Thoracic aorta (tissue), 2 donors: ENCODE data around the gene ATP10A. TPM values are rescaled to one million over a fixed set of nuclear protein-coding genes. Genes with fewer than 3 reads are reported as not detected.

Experiments
- ATAC-seq: fragments of 150-250 bp; one replicate; pipeline ENCODE4 v1.8.0; 2017; ENCODE audit warnings: low read depth; ENCODE audit not compliant: insufficient number of reproducible peaks, low FRiP score
- DNase-seq: peaks from one replicate; pipeline ENCODE4 v3.0.0-alpha.2; 2020; ENCODE audit warnings: low spot score
- H3K27ac ChIP-seq, 2 donors: fragments of 200-600 bp; sonication (generic); 1 replicate in 1 of 2; 2 replicates in 1 of 2; pipeline ENCODE4 v1.5.1; 2016; ENCODE audit warnings: mild to moderate bottlenecking in 2 of 2, moderate library complexity in 2 of 2
- H3K27me3 ChIP-seq: fragments of 200-600 bp; sonication (generic); replicated peaks from 2 replicates; pipeline ENCODE4 v1.6.0; 2016; ENCODE audit warnings: mild to moderate bottlenecking; ENCODE audit not compliant: insufficient read depth
- H3K36me3 ChIP-seq: fragments of 200-600 bp; sonication (generic); one replicate; pipeline ENCODE4 v1.5.1; 2016
- H3K4me1 ChIP-seq, 2 donors: fragments of 200-600 bp; sonication (generic); 1 replicate in 1 of 2; 2 replicates in 1 of 2; pipeline versions ENCODE4 v1.5.1 to v1.6.0; 2016; ENCODE audit warnings: low read depth in 2 of 2, mild to moderate bottlenecking in 1 of 2; ENCODE audit not compliant: control insufficient read depth in 1 of 2
- H3K4me3 ChIP-seq: fragments of 200-600 bp; sonication (generic); 2 replicates; pipeline ENCODE4 v1.5.1; 2016; ENCODE audit warnings: mild to moderate bottlenecking
- H3K9me3 ChIP-seq: fragments of 200-600 bp; sonication (generic); 2 replicates; pipeline ENCODE4 v1.5.1; 2016
- CTCF ChIP-seq: fragments of 200-600 bp; sonication (generic); IDR thresholded peaks from one replicate; pipeline ENCODE4 v1.5.1; 2019; ENCODE audit warnings: antibody characterized with exemption
- total RNA-seq, 2 donors: library from RNA; depleted of rRNA; stranded (reverse); fragments of >200 nt; gene quantifications; one replicate each; pipeline versions ENCODE4 v1.1.0 to v1.2.3, GENCODE V29; 2016

ATP10A gene
- total RNA-seq, 2 donors from 2014 or later, result 59.4 to 89.8 TPM

GRCh38 chr15:25659251-25659650 is 203.9 kb downstream of the ATP10A start:
- no peaks in the 10 kb centered on the region for H3K9me3 ChIP-seq
- H3K27me3 ChIP-seq, result no peaks in the 10 kb centered on the region
- no peak for ATAC-seq
- no peak overlapping the region for H3K4me3 ChIP-seq
- H3K36me3 ChIP-seq, result no peaks in the 10 kb centered on the region
- no peak for TF ChIP-seq CTCF
- no peaks in the 10 kb centered on the region for H3K4me1 ChIP-seq
- DNase-seq, result no peak
- no peak overlapping the region for H3K27ac ChIP-seq

- no peak for DNase-seq
- Histone ChIP-seq H3K27me3 (no peaks in the 10 kb centered on the region), H3K4me3 (no peak overlapping the region), H3K36me3 (no peaks in the 10 kb centered on the region), H3K9me3 (no peaks in the 10 kb centered on the region), H3K4me1 (no peaks in the 10 kb centered on the region), H3K27ac (no peak overlapping the region)
- TF ChIP-seq CTCF, result no peak
- ATAC-seq, result no peak
Observed at GRCh38 chr15:25658560-25658959, 204.6 kb downstream of the ATP10A start.

- DNase-seq, result no peak
- H3K36me3 ChIP-seq, result no peaks in the 10 kb centered on the region
Observed at GRCh38 chr15:25655207-25655948, 207.7 kb downstream of the ATP10A start.

GRCh38 chr15:25653371-25653770 is 209.8 kb downstream of the ATP10A start:
- DNase-seq, result no peak

More at GRCh38 chr15:25655207-25655948, 207.7 kb downstream of the ATP10A start:
- no peak overlapping the region for H3K27ac ChIP-seq
- no peaks in the 10 kb centered on the region for H3K27me3 ChIP-seq
- no peak for ATAC-seq
- TF ChIP-seq CTCF, result no peak
- no peaks in the 10 kb centered on the region for H3K9me3 ChIP-seq
- no peak overlapping the region for H3K4me3 ChIP-seq
- H3K4me1 ChIP-seq, result no peaks in the 10 kb centered on the region

GRCh38 chr15:25652704-25653103 is 210.4 kb downstream of the ATP10A start:
- Histone ChIP-seq H3K27ac (no peak overlapping the region), H3K9me3 (no peaks in the 10 kb centered on the region), H3K4me1 (no peaks in the 10 kb centered on the region), H3K27me3 (no peaks in the 10 kb centered on the region), H3K4me3 (no peak overlapping the region), H3K36me3 (no peaks in the 10 kb centered on the region)
- no peak for DNase-seq
- ATAC-seq, result no peak
- no peak for TF ChIP-seq CTCF

More at GRCh38 chr15:25653371-25653770, 209.8 kb downstream of the ATP10A start:
- ATAC-seq, result no peak
- no peak for TF ChIP-seq CTCF
- Histone ChIP-seq H3K4me1 (no peaks in the 10 kb centered on the region), H3K36me3 (no peaks in the 10 kb centered on the region), H3K27me3 (no peaks in the 10 kb centered on the region), H3K9me3 (no peaks in the 10 kb centered on the region), H3K27ac (no peak overlapping the region), H3K4me3 (no peak overlapping the region)
